GM12878 (cell line): ENCODE results near the gene CCDC160. TPM values are rescaled to one million over a fixed set of nuclear protein-coding genes. Genes with fewer than 3 reads are reported as not detected.

Source experiments
- ATAC-seq: fragments of 200-7000 bp; cut with Tn5 transposase; 3 replicates; pipeline ENCODE4 v1.9.1; 2020; ENCODE audit warnings: mild to moderate bottlenecking, moderate library complexity
- BruUV-seq: library from RNA; stranded (reverse); fragments of 400-500 nt; replicated peaks from 2 replicates; lab custom pipeline; 2021; lab: Mats Ljungman, UMichigan
- CTCF ChIA-PET: fragments of 300-600 bp; sonication (Branson Sonifier 250); formaldehyde crosslinking; extraction: SDS; loops from one replicate; lab custom pipeline; 2021; ENCODE audit warnings: inconsistent platforms; lab: Yijun Ruan, JAX
- POLR2A ChIA-PET: fragments of 350-600 bp; formaldehyde crosslinking; extraction: SDS; loops from one replicate; lab custom pipeline; 2021; ENCODE audit warnings: inconsistent platforms; lab: Charles Lee
- RAD21 ChIA-PET: fragments of 300-600 bp; sonication (Branson Sonifier 250); formaldehyde crosslinking; loops from one replicate; lab custom pipeline; 2023; ENCODE audit warnings: antibody characterized with exemption; ENCODE audit not compliant: unreplicated experiment; lab: Charles Lee
- SMC1A ChIA-PET: fragments of 300-600 bp; sonication (Branson Sonifier 250); formaldehyde crosslinking; loops from one replicate; lab custom pipeline; 2023; ENCODE audit not compliant: unreplicated experiment, uncharacterized antibody; lab: Charles Lee
- DNase-seq: peaks from one replicate; pipeline ENCODE4 v3.0.0-alpha.2; 2011; ENCODE audit warnings: low read depth, low spot score
- FAIRE-seq: peaks from 3 replicates; lab custom pipeline; 2011; peaks lifted over from hg19 to GRCh38; lab: Jason Lieb, UNC
- H2AFZ ChIP-seq: 2 replicates; pipeline ENCODE4 v1.6.0; 2011; ENCODE audit warnings: low read depth, low read length, control low read depth; ENCODE audit not compliant: control insufficient read depth
- H3K27ac ChIP-seq: 2 replicates; pipeline ENCODE4 v1.5.1; 2011; ENCODE audit warnings: control low read depth; ENCODE audit not compliant: control insufficient read depth, insufficient read depth
- H3K27me3 ChIP-seq, 2 experiments: replicated peaks in 1 of 2; 2 replicates each; pipeline versions ENCODE4 v1.6.0 to v1.6.1; 2011; ENCODE audit warnings: low read length in 1 of 2; ENCODE audit not compliant: control insufficient read depth in 2 of 2, insufficient read depth in 2 of 2
- H3K36me3 ChIP-seq, 2 experiments: 2 replicates each; pipeline ENCODE4 v1.5.1; 2011; ENCODE audit warnings: low read length in 1 of 2; ENCODE audit not compliant: control insufficient read depth in 2 of 2, insufficient read depth in 2 of 2
- H3K4me1 ChIP-seq: 2 replicates; pipeline ENCODE4 v1.6.1; 2011; ENCODE audit warnings: mild to moderate bottlenecking, low read length, moderate library complexity, mixed read lengths; ENCODE audit not compliant: control insufficient read depth, insufficient read depth
- H3K4me2 ChIP-seq: 2 replicates; pipeline ENCODE4 v1.6.0; 2011; ENCODE audit warnings: control low read depth; ENCODE audit not compliant: control insufficient read depth, insufficient read depth
- H3K4me3 ChIP-seq: fragments of 200-600 bp; sonication (generic); 2 replicates; pipeline ENCODE4 v1.5.1; 2016
- H3K79me2 ChIP-seq: 2 replicates; pipeline ENCODE4 v1.6.0; 2011; ENCODE audit warnings: low read length; ENCODE audit not compliant: control insufficient read depth, insufficient read depth
- H3K9ac ChIP-seq: 2 replicates; pipeline ENCODE4 v1.8.0; 2011; ENCODE audit warnings: low read length, control low read depth, mixed read lengths; ENCODE audit not compliant: control insufficient read depth, insufficient read depth
- H3K9me3 ChIP-seq: replicated peaks from 3 replicates; pipeline ENCODE4 v1.5.1; 2011; ENCODE audit warnings: mild to moderate bottlenecking, low read length; ENCODE audit not compliant: control insufficient read depth, insufficient read depth
- H4K20me1 ChIP-seq: 2 replicates; pipeline ENCODE4 v1.6.0; 2011; ENCODE audit not compliant: control insufficient read depth, insufficient read depth
- BCL3 ChIP-seq: IDR thresholded peaks from 2 replicates; pipeline ENCODE4 v1.6.1; 2011; ENCODE audit warnings: borderline replicate concordance, low read depth, mild to moderate bottlenecking, moderate library complexity, low read length; ENCODE audit not compliant: insufficient read depth, poor library complexity, severe bottlenecking
- EZH2 ChIP-seq: IDR thresholded peaks from 2 replicates; pipeline ENCODE4 v1.6.1; 2012; ENCODE audit warnings: low read depth, mild to moderate bottlenecking, control low read depth, inconsistent platforms, low read length, borderline replicate concordance; ENCODE audit not compliant: control insufficient read depth
- FOXK2 ChIP-seq: fragments of 450-650 bp; IDR thresholded peaks from 2 replicates; pipeline ENCODE4 v1.6.1; 2017; ENCODE audit warnings: mild to moderate bottlenecking, moderate library complexity
- IRF3 ChIP-seq: fragments of 450-650 bp; IDR thresholded peaks from 2 replicates; pipeline ENCODE4 v1.6.1; 2014; ENCODE audit warnings: mild to moderate bottlenecking
- MXI1 ChIP-seq: fragments of 150-350 bp; IDR thresholded peaks from 2 replicates; pipeline ENCODE4 v1.6.1; 2011; ENCODE audit warnings: low read depth, mild to moderate bottlenecking, inconsistent platforms, low read length, improper control_type of control experiment
- PAX5 ChIP-seq: IDR thresholded peaks from 2 replicates; pipeline ENCODE4 v1.6.1; 2011; ENCODE audit warnings: low read depth, low read length, borderline replicate concordance
- PML ChIP-seq: IDR thresholded peaks from 2 replicates; pipeline ENCODE4 v1.6.1; 2012; ENCODE audit warnings: low read length, inconsistent platforms
- RAD21 ChIP-seq: IDR thresholded peaks from 2 replicates; pipeline ENCODE4 v1.6.1; 2011; ENCODE audit warnings: mild to moderate bottlenecking, low read depth, low read length, moderate library complexity; ENCODE audit not compliant: insufficient read depth
- RCOR1 ChIP-seq: conservative IDR thresholded peaks from 2 replicates; pipeline ENCODE4 v1.6.1; 2012; ENCODE audit warnings: low read depth, low read length, improper control_type of control experiment
- TAF1 ChIP-seq: IDR thresholded peaks from 2 replicates; pipeline ENCODE4 v1.6.1; 2011; ENCODE audit warnings: mild to moderate bottlenecking, low read depth, low read length, borderline replicate concordance
- TCF7 ChIP-seq: IDR thresholded peaks from 2 replicates; pipeline ENCODE4 v1.6.1; 2014; ENCODE audit warnings: antibody characterized with exemption, borderline replicate concordance
- WGBS: methylation state at CpG from one replicate; pipeline ENCODE4 v1.1.6; 2016; ENCODE audit warnings: low lambda C conversion rate; ENCODE audit not compliant: insufficient replicate concordance, insufficient coverage; ENCODE audit errors: missing lambda C conversion rate; 5-methylcytosine and 5-hydroxymethylcytosine counted together
- in situ Hi-C: fragments of 300-500 bp; cut with MboI; formaldehyde crosslinking; loops from 9 replicates; pipeline ENCODE4 v1.14.3; 2018; ENCODE audit warnings: mixed read lengths
- intact Hi-C: fragments of 100-400 bp; cut with micrococcal nuclease; formaldehyde crosslinking; loops from one replicate; pipeline ENCODE4 v1.14.2; 2022; ENCODE audit not compliant: unreplicated experiment
- polyA plus RNA-seq, 11 experiments: library from polyadenylated mRNA; depleted of rRNA in 4 of 11; unstranded in 6 of 11; stranded (reverse) in 5 of 11; fragments of >200 nt; fragmentation: Nextera tagmentation in 4 of 11; fragmentation: Illumina TruSeq in 1 of 11; extraction: Ambion mirVana in 4 of 11; extraction: Trizol in 1 of 11; gene quantifications; 1 replicate in 1 of 11; 2 replicates in 10 of 11; pipeline versions ENCODE4 v1.2.1 to v1.2.3, GENCODE V29; 2011 to 2016; ENCODE audit warnings: inconsistent platforms in 2 of 11, missing spikeins in 2 of 11, low read depth in 1 of 11
- total RNA-seq, 4 experiments: library from RNA; depleted of rRNA in 3 of 4; stranded (reverse); fragments of >200 nt in 3 of 4; fragmentation: Illumina TruSeq in 1 of 4; extraction: Trizol in 1 of 4; gene quantifications; 2 replicates each; pipeline versions ENCODE4 v1.2.1 to v1.2.3, GENCODE V29; 2013 to 2021
- TF ChIP-seq, protein P1 (sequence below): fragments of 450-650 bp; IDR thresholded peaks from 2 replicates; pipeline ENCODE4 v1.6.1; 2017; ENCODE audit warnings: low read depth, mild to moderate bottlenecking, moderate library complexity

Gene CCDC160
- total and polyA plus RNA-seq, 10 of the 15 experiments (the other 5 are each of a cell fraction or from before 2014, with no cell fraction given) = not detected

GRCh38 chrX:134247492-134247891 is 10.5 kb downstream of the CCDC160 start:
- Histone ChIP-seq H3K9me3 (no peaks in the 10 kb centered on the region), H3K9ac (no peak overlapping the region), H3K4me1 (no peaks in the 10 kb centered on the region), H2AFZ (no peak overlapping the region), H4K20me1 (no peaks in the 10 kb centered on the region), H3K4me2 (no peak overlapping the region), H3K4me3 (no peak overlapping the region), H3K79me2 (no peaks in the 10 kb centered on the region), H3K36me3 (no peaks in the 10 kb centered on the region), H3K27me3 (no peaks in the 10 kb centered on the region; a peak in 1 of 4 replicates), H3K27ac (no peak overlapping the region)
- no TSS peak for BruUV-seq
- TF ChIP-seq IRF3 (no peak), TCF7 (no peak), PAX5 (no peak), TAF1 (no peak), MXI1 (no peak), FOXK2 (no peak), RCOR1 (no peak), RAD21 (no peak), PML (no peak), BCL3 (no peak), EZH2 (no peak)
- TF ChIP-seq, protein P1, sequence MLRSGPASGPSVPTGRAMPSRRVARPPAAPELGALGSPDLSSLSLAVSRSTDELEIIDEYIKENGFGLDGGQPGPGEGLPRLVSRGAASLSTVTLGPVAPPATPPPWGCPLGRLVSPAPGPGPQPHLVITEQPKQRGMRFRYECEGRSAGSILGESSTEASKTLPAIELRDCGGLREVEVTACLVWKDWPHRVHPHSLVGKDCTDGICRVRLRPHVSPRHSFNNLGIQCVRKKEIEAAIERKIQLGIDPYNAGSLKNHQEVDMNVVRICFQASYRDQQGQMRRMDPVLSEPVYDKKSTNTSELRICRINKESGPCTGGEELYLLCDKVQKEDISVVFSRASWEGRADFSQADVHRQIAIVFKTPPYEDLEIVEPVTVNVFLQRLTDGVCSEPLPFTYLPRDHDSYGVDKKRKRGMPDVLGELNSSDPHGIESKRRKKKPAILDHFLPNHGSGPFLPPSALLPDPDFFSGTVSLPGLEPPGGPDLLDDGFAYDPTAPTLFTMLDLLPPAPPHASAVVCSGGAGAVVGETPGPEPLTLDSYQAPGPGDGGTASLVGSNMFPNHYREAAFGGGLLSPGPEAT = no peak
- POLR2A ChIA-PET = interaction anchor here (0.6 kb wide), 1 partner anchor 1206 kb away, joined by 3 read pairs; no protein-coding TSS in a partner anchor
- SMC1A ChIA-PET = no interaction called here
- in situ Hi-C loops = no loop called here
- intact Hi-C loops = no loop called here
- no peak for DNase-seq
- FAIRE-seq = no peak
- CTCF ChIA-PET = interaction anchor here (1.1 kb wide), 1 partner anchor 15 kb away, joined by 3 read pairs; no protein-coding TSS in a partner anchor
- 9% methylated on average over 3 of the region's 3 CpGs for WGBS
- RAD21 ChIA-PET = interaction anchor here (0.7 kb wide), 1 partner anchor 457 kb away, joined by 3 read pairs; no protein-coding TSS in a partner anchor
- no peak for ATAC-seq
